CD14-positive monocyte (primary cell): ENCODE data around the gene DSC3. TPM values are rescaled to one million over a fixed set of nuclear protein-coding genes. Genes with fewer than 3 reads are reported as not detected.

Experiments
- DNase-seq, 3 donors: peaks; one replicate each; pipeline ENCODE4 v3.0.0-alpha.2; 2011 to 2022
- H2AFZ ChIP-seq: 2 replicates; pipeline ENCODE4 v1.6.0; 2012; ENCODE audit warnings: mild to moderate bottlenecking, low read depth, low read length, inconsistent platforms; ENCODE audit not compliant: insufficient read depth, poor library complexity, severe bottlenecking
- H3K27ac ChIP-seq, 2 donors: 1 replicate in 1 of 2; 2 replicates in 1 of 2; pipeline ENCODE4 v1.5.1; 2012 to 2013; ENCODE audit warnings: low read length in 2 of 2, control low read depth in 1 of 2, inconsistent platforms in 1 of 2, low read depth in 1 of 2, mild to moderate bottlenecking in 1 of 2
- H3K27me3 ChIP-seq, 2 donors: one replicate each; pipeline versions ENCODE4 v1.6.0 to v1.6.1; 2011 to 2013; ENCODE audit warnings: low read length in 2 of 2; ENCODE audit not compliant: control insufficient read depth in 2 of 2, insufficient read depth in 2 of 2
- H3K36me3 ChIP-seq, 2 donors: replicated peaks in 1 of 2; 1 replicate in 1 of 2; 2 replicates in 1 of 2; pipeline versions ENCODE4 v1.5.1 to v1.6.1; 2012 to 2013; ENCODE audit warnings: low read length in 2 of 2, control low read depth in 1 of 2, inconsistent platforms in 1 of 2, mild to moderate bottlenecking in 1 of 2; ENCODE audit not compliant: insufficient read depth in 2 of 2, control insufficient read depth in 1 of 2
- H3K4me1 ChIP-seq, 2 donors: 1 replicate in 1 of 2; 2 replicates in 1 of 2; pipeline versions ENCODE4 v1.5.1 to v1.6.1; 2012 to 2013; ENCODE audit warnings: low read length in 2 of 2, control low read depth in 1 of 2, inconsistent platforms in 1 of 2, mild to moderate bottlenecking in 1 of 2, moderate library complexity in 1 of 2; ENCODE audit not compliant: insufficient read depth in 2 of 2, control insufficient read depth in 1 of 2
- H3K4me2 ChIP-seq: replicated peaks from 2 replicates; pipeline ENCODE3; 2012; ENCODE audit warnings: low read length, moderate library complexity, mild to moderate bottlenecking; ENCODE audit not compliant: poor library complexity, severe bottlenecking; ENCODE audit errors: extremely low read depth
- H3K4me3 ChIP-seq, 3 experiments: fragments of 200-600 bp in 1 of 3; sonication (generic) in 1 of 3; replicated peaks in 1 of 3; 1 replicate in 2 of 3; 2 replicates in 1 of 3; pipeline ENCODE4 v1.5.1; 2011 to 2013; ENCODE audit warnings: low read length in 3 of 3, mild to moderate bottlenecking in 3 of 3, control low read depth in 2 of 3, low read depth in 2 of 3, inconsistent platforms in 1 of 3, moderate library complexity in 1 of 3
- H3K79me2 ChIP-seq: 2 replicates; pipeline ENCODE4 v1.6.0; 2012; ENCODE audit warnings: mild to moderate bottlenecking, control low read depth, inconsistent platforms, low read length, moderate library complexity; ENCODE audit not compliant: insufficient read depth
- H3K9ac ChIP-seq: 2 replicates; pipeline ENCODE4 v1.6.0; 2017; ENCODE audit warnings: low read length, mild to moderate bottlenecking; ENCODE audit not compliant: insufficient read depth, poor library complexity, severe bottlenecking
- H3K9me3 ChIP-seq, 2 donors: replicated peaks in 1 of 2; 1 replicate in 1 of 2; 2 replicates in 1 of 2; pipeline versions ENCODE4 v1.5.1 to v1.6.1; 2012 to 2013; ENCODE audit warnings: low read length in 2 of 2, control low read depth in 1 of 2; ENCODE audit not compliant: control insufficient read depth in 1 of 2, insufficient read depth in 1 of 2
- H4K20me1 ChIP-seq: 2 replicates; pipeline ENCODE4 v1.6.0; 2012; ENCODE audit warnings: mild to moderate bottlenecking, low read length, control low read depth, moderate library complexity; ENCODE audit not compliant: insufficient read depth
- H3K27ac Mint-ChIP-seq, 7 donors: one replicate each; pipeline ENCODE4 v1.8.0; 2020; ENCODE audit warnings: mild to moderate bottlenecking in 7 of 7, mixed read lengths in 7 of 7, moderate library complexity in 6 of 7, inconsistent platforms in 2 of 7
- H3K27me3 Mint-ChIP-seq, 3 donors: one replicate each; pipeline ENCODE4 v1.8.0; 2021 to 2022; ENCODE audit warnings: low read depth in 3 of 3, mild to moderate bottlenecking in 3 of 3, mixed read lengths in 3 of 3, moderate library complexity in 3 of 3, inconsistent platforms in 1 of 3
- H3K36me3 Mint-ChIP-seq, 2 donors: one replicate each; pipeline ENCODE4 v1.8.0; 2020; ENCODE audit warnings: mixed read lengths in 2 of 2, inconsistent platforms in 1 of 2, mild to moderate bottlenecking in 1 of 2
- H3K4me1 Mint-ChIP-seq: one replicate; pipeline ENCODE4 v1.8.0; 2020; ENCODE audit warnings: mild to moderate bottlenecking, mixed read lengths
- H3K4me3 Mint-ChIP-seq, 2 donors: one replicate each; pipeline ENCODE4 v1.8.0; 2020; ENCODE audit warnings: mild to moderate bottlenecking in 2 of 2, mixed read lengths in 2 of 2, moderate library complexity in 1 of 2
- H3K9me3 Mint-ChIP-seq, 7 donors: one replicate each; pipeline ENCODE4 v1.8.0; 2020 to 2022; ENCODE audit warnings: mixed read lengths in 7 of 7, mild to moderate bottlenecking in 6 of 7, moderate library complexity in 6 of 7, inconsistent platforms in 2 of 7
- CTCF ChIP-seq: fragments of 200-600 bp; IDR thresholded peaks from one replicate; pipeline ENCODE4 v1.8.0; 2022; ENCODE audit warnings: antibody characterized with exemption, mild to moderate bottlenecking
- WGBS: methylation state at CpG from one replicate; pipeline ENCODE4 v1.1.5; 2013; ENCODE audit warnings: missing lambda C conversion rate; ENCODE audit not compliant: insufficient coverage; 5-methylcytosine and 5-hydroxymethylcytosine counted together
- intact Hi-C, 2 donors: fragments of 100-400 bp; cut with micrococcal nuclease; formaldehyde crosslinking; loops; one replicate each; pipeline versions ENCODE4 v1.15.0 to v1.15.1; 2023
- polyA plus RNA-seq, 3 donors: library from polyadenylated mRNA; depleted of rRNA in 1 of 3; unstranded in 2 of 3; stranded (reverse) in 1 of 3; fragments of 300-500 nt in 2 of 3; fragments of >200 nt in 1 of 3; fragmentation: Illumina TruSeq in 2 of 3; gene quantifications; 1 replicate in 2 of 3; 2 replicates in 1 of 3; pipeline ENCODE4 v1.2.3, GENCODE V29; 2012 to 2021

The DSC3 gene
- polyA plus RNA-seq, 3 donors = not detected

GRCh38 chr18:31061945-31062344 is 19.4 kb upstream of the DSC3 start:
- Histone ChIP-seq H3K27ac (no peak overlapping the region), H3K79me2 (no peaks in the 10 kb centered on the region), H3K27me3 (no peaks in the 10 kb centered on the region), H3K9me3 (no peaks in the 10 kb centered on the region), H3K4me1 (no peaks in the 10 kb centered on the region), H3K4me3 (no peak overlapping the region), H3K9ac (no peak overlapping the region), H3K36me3 (no peaks in the 10 kb centered on the region), H4K20me1 (no peaks in the 10 kb centered on the region), H3K4me2 (no peak overlapping the region), H2AFZ (no peak overlapping the region)
- peaks cover 0 to 6% (median 5%) of the 10 kb centered on the region in 3 donors for H3K27me3 Mint-ChIP-seq
- no peak overlapping the region for H3K4me3 Mint-ChIP-seq
- H3K36me3 Mint-ChIP-seq = no peaks in the 10 kb centered on the region
- intact Hi-C loops = no loop called here
- DNase-seq = no peak
- WGBS = no CpG with 5 or more reads among the region's 4 CpGs
- no peak overlapping the region for H3K27ac Mint-ChIP-seq
- H3K9me3 Mint-ChIP-seq = peaks cover 0 to 2% (median 0%) of the 10 kb centered on the region in 7 donors
- TF ChIP-seq CTCF = no peak
- H3K4me1 Mint-ChIP-seq = no peaks in the 10 kb centered on the region

GRCh38 chr18:31058897-31059296 is 16.4 kb upstream of the DSC3 start:
- Histone ChIP-seq H3K9ac (no peak overlapping the region), H3K27me3 (no peaks in the 10 kb centered on the region), H3K36me3 (no peaks in the 10 kb centered on the region), H4K20me1 (no peaks in the 10 kb centered on the region), H3K4me2 (no peak overlapping the region), H3K27ac (no peak overlapping the region), H3K9me3 (no peaks in the 10 kb centered on the region), H2AFZ (no peak overlapping the region), H3K4me3 (no peak overlapping the region), H3K4me1 (no peaks in the 10 kb centered on the region), H3K79me2 (no peaks in the 10 kb centered on the region)
- peaks cover 0 to 2% (median 0%) of the 10 kb centered on the region in 7 donors for H3K9me3 Mint-ChIP-seq
- no CpG with 5 or more reads among the region's 3 CpGs for WGBS
- DNase-seq = no peak
- no peak overlapping the region for H3K4me3 Mint-ChIP-seq
- TF ChIP-seq CTCF = no peak
- H3K4me1 Mint-ChIP-seq = no peaks in the 10 kb centered on the region
- peaks cover 0 to 8% (median 6%) of the 10 kb centered on the region in 3 donors for H3K27me3 Mint-ChIP-seq
- intact Hi-C loops = no loop called here
- no peaks in the 10 kb centered on the region for H3K36me3 Mint-ChIP-seq
- no peak overlapping the region for H3K27ac Mint-ChIP-seq
